SK-N-SH (cell line): ENCODE data around the gene ALDH3B1. TPM values are rescaled to one million over a fixed set of nuclear protein-coding genes. Genes with fewer than 3 reads are reported as not detected.

Experiments used
- CTCF ChIA-PET: fragments of 300-600, 350-600 bp; formaldehyde crosslinking; extraction: SDS; loops from one replicate; lab custom pipeline; 2021; lab: Yijun Ruan, JAX
- POLR2A ChIA-PET: fragments of 350-600 bp; sonication (Branson Sonifier 250); formaldehyde crosslinking; extraction: SDS; loops from one replicate; lab custom pipeline; 2020; ENCODE audit warnings: antibody characterized with exemption, inconsistent platforms; lab: Yijun Ruan, JAX
- DNase-seq: peaks from one replicate; pipeline ENCODE4 v3.0.0; 2012
- H2AFZ ChIP-seq: fragments of 200-600 bp; sonication (generic); 2 replicates; pipeline ENCODE4 v1.8.1; 2016; ENCODE audit warnings: antibody characterized with exemption, mild to moderate bottlenecking, low read depth
- H3F3A ChIP-seq: fragments of 200-600 bp; sonication (generic); replicated peaks from 2 replicates; pipeline ENCODE3; 2016; ENCODE audit warnings: antibody characterized with exemption, mild to moderate bottlenecking; ENCODE audit not compliant: insufficient read depth
- H3K27ac ChIP-seq, 2 experiments: fragments of 200-500 bp in 1 of 2; fragments of 200-600 bp in 1 of 2; sonication (Bioruptor generic) in 1 of 2; sonication (generic), shearing (Covaris generic) in 1 of 2; 2 replicates each; pipeline versions ENCODE4 v1.5.1 to v1.6.1; 2014 to 2016; ENCODE audit warnings: low read depth in 2 of 2, inconsistent platforms in 1 of 2, low read length in 1 of 2, mild to moderate bottlenecking in 1 of 2, mixed read lengths in 1 of 2
- H3K27me3 ChIP-seq: fragments of 200-600 bp; sonication (generic), shearing (Covaris generic); 2 replicates; pipeline ENCODE4 v1.6.1; 2016; ENCODE audit warnings: mixed run types; ENCODE audit not compliant: insufficient read depth
- H3K36me3 ChIP-seq, 2 experiments: fragments of 200-500 bp in 1 of 2; fragments of 200-600 bp in 1 of 2; sonication (Bioruptor generic) in 1 of 2; sonication (generic) in 1 of 2; replicated peaks in 1 of 2; 2 replicates each; pipeline versions ENCODE3 to v1.5.1; 2014 to 2016; ENCODE audit warnings: low read length in 1 of 2, mild to moderate bottlenecking in 1 of 2; ENCODE audit not compliant: insufficient read depth in 2 of 2, control insufficient read depth in 1 of 2
- H3K4me1 ChIP-seq, 2 experiments: fragments of 200-500 bp in 1 of 2; fragments of 200-600 bp in 1 of 2; sonication (Bioruptor generic) in 1 of 2; sonication (generic), shearing (Covaris generic) in 1 of 2; 2 replicates each; pipeline versions ENCODE4 v1.5.1 to v1.6.1; 2014 to 2016; ENCODE audit warnings: low read depth in 1 of 2, low read length in 1 of 2, mixed run types in 1 of 2; ENCODE audit not compliant: insufficient read depth in 2 of 2, control insufficient read depth in 1 of 2
- H3K4me2 ChIP-seq: fragments of 200-600 bp; sonication (generic), shearing (Covaris generic); 2 replicates; pipeline ENCODE4 v1.6.1; 2017; ENCODE audit warnings: mixed run types
- H3K4me3 ChIP-seq, 2 experiments: fragments of 200-500 bp in 1 of 2; fragments of 200-600 bp in 1 of 2; sonication (Bioruptor generic) in 1 of 2; sonication (generic), shearing (Covaris generic) in 1 of 2; 2 replicates each; pipeline versions ENCODE4 v1.5.1 to v1.8.1; 2014 to 2016; ENCODE audit warnings: low read depth in 2 of 2, inconsistent platforms in 1 of 2, low read length in 1 of 2, mild to moderate bottlenecking in 1 of 2, mixed read lengths in 1 of 2, moderate library complexity in 1 of 2
- H3K79me2 ChIP-seq: fragments of 200-600 bp; sonication (generic); 2 replicates; pipeline ENCODE4 v1.8.1; 2017; ENCODE audit warnings: mild to moderate bottlenecking; ENCODE audit not compliant: insufficient read depth
- H3K9ac ChIP-seq: fragments of 200-600 bp; sonication (generic); 2 replicates; pipeline ENCODE4 v1.6.1; 2017; ENCODE audit warnings: mixed run types
- H3K9me2 ChIP-seq: fragments of 200-600 bp; sonication (generic); 2 replicates; pipeline ENCODE4 v1.6.1; 2017; ENCODE audit warnings: mixed run types
- H3K9me3 ChIP-seq: fragments of 200-600 bp; sonication (generic); 2 replicates; pipeline ENCODE4 v1.6.1; 2017; ENCODE audit warnings: mixed run types, mild to moderate bottlenecking, moderate library complexity
- H4K20me1 ChIP-seq: fragments of 200-600 bp; sonication (generic); 2 replicates; pipeline ENCODE4 v1.6.1; 2017; ENCODE audit warnings: mild to moderate bottlenecking, mixed run types; ENCODE audit not compliant: insufficient read depth
- ELF1 ChIP-seq: IDR thresholded peaks from 2 replicates; pipeline ENCODE4 v1.4.0; 2012
- EP300 ChIP-seq, 2 experiments: IDR thresholded peaks; 2 replicates each; pipeline versions ENCODE4 v1.4.0 to v1.6.1; 2012; ENCODE audit warnings: borderline replicate concordance in 1 of 2, low read depth in 1 of 2, low read length in 1 of 2
- FOXJ3 ChIP-seq: sonication (generic); formaldehyde crosslinking; IDR thresholded peaks from 2 replicates; pipeline ENCODE4 v1.5.1; 2020; ENCODE audit warnings: mild to moderate bottlenecking, missing genetic modification reagents
- GABPA ChIP-seq: IDR thresholded peaks from 2 replicates; pipeline ENCODE4 v1.4.0; 2012; ENCODE audit warnings: low read depth, mild to moderate bottlenecking
- GATA2 ChIP-seq: sonication (generic); formaldehyde crosslinking; IDR thresholded peaks from 2 replicates; pipeline ENCODE4 v1.5.0; 2020; ENCODE audit warnings: mild to moderate bottlenecking, missing genetic modification reagents
- NRF1 ChIP-seq: IDR thresholded peaks from 2 replicates; pipeline ENCODE4 v1.6.1; 2012; ENCODE audit warnings: low read depth, mild to moderate bottlenecking, low read length
- POLR2AphosphoS5 ChIP-seq: IDR thresholded peaks from 2 replicates; pipeline ENCODE4 v1.6.1; 2012; ENCODE audit warnings: low read depth, low read length
- RAD21 ChIP-seq: IDR thresholded peaks from 2 replicates; pipeline ENCODE4 v1.6.1; 2012; ENCODE audit warnings: mild to moderate bottlenecking, low read length
- RCOR1 ChIP-seq: fragments of 150-350 bp; IDR thresholded peaks from 2 replicates; pipeline ENCODE4 v1.6.1; 2017; ENCODE audit warnings: antibody characterized with exemption, low read length
- RXRA ChIP-seq: IDR thresholded peaks from 2 replicates; pipeline ENCODE4 v1.4.0; 2012; ENCODE audit warnings: low read depth, mild to moderate bottlenecking, borderline replicate concordance
- SIN3A ChIP-seq: IDR thresholded peaks from 2 replicates; pipeline ENCODE4 v1.6.1; 2012; ENCODE audit warnings: low read depth, mild to moderate bottlenecking, low read length, moderate library complexity, borderline replicate concordance
- SMC3 ChIP-seq: IDR thresholded peaks from 2 replicates; pipeline ENCODE4 v1.6.1; 2012; ENCODE audit warnings: low read depth, low read length, improper control_type of control experiment
- TCF12 ChIP-seq: IDR thresholded peaks from 2 replicates; pipeline ENCODE4 v1.4.0; 2012
- YY1 ChIP-seq: IDR thresholded peaks from 2 replicates; pipeline ENCODE4 v1.4.0; 2012; ENCODE audit warnings: low read depth, mild to moderate bottlenecking
- WGBS: methylation state at CpG from one replicate; pipeline ENCODE4 v1.1.6; 2017; ENCODE audit warnings: low lambda C conversion rate; 5-methylcytosine and 5-hydroxymethylcytosine counted together
- polyA plus RNA-seq, 3 experiments: library from polyadenylated mRNA; depleted of rRNA; stranded (reverse); fragments of >200 nt; gene quantifications; 2 replicates each; pipeline ENCODE4 v1.2.3, GENCODE V29; 2012
- TF ChIP-seq, protein P1 (sequence below): IDR thresholded peaks from 2 replicates; pipeline ENCODE4 v1.4.0; 2012; ENCODE audit warnings: low read depth, borderline replicate concordance
- TF ChIP-seq, protein P2 (sequence below): fragments of 150-350 bp; IDR thresholded peaks from 2 replicates; pipeline ENCODE4 v1.6.1; 2016; ENCODE audit warnings: mild to moderate bottlenecking, low read depth, low read length
- TF ChIP-seq, protein P3 (sequence below): fragments of 150-350 bp; IDR thresholded peaks from 2 replicates; pipeline ENCODE4 v1.6.1; 2017; ENCODE audit warnings: antibody characterized with exemption, low read length, low read depth, borderline replicate concordance

The ALDH3B1 gene
- polyA plus RNA-seq, 1 of the 3 experiments (the other 2 are of a cell fraction): 14.9 TPM

GRCh38 chr11:68065841-68066240 lies 55.7 kb downstream of the ALDH3B1 start (continued):
- TF ChIP-seq TCF12: no peak

GRCh38 chr11:68066742-68067141 lies 56.6 kb downstream of the ALDH3B1 start:
- Histone ChIP-seq H3K4me3 (no peak overlapping the region), H3K9ac (no peak overlapping the region), H3K36me3 (peaks cover 32 to 44% of the 10 kb centered on the region in 2 experiments), H3K27me3 (no peaks in the 10 kb centered on the region), H3F3A (no peaks in the 10 kb centered on the region), H3K27ac (no peak overlapping the region), H3K9me2 (no peaks in the 10 kb centered on the region), H3K79me2 (no peaks in the 10 kb centered on the region), H3K9me3 (no peaks in the 10 kb centered on the region), H3K4me2 (no peak overlapping the region), H3K4me1 (no peaks in the 10 kb centered on the region), H4K20me1 (no peaks in the 10 kb centered on the region), H2AFZ (no peak overlapping the region)
- ChIA-PET CTCF (no interaction called here), POLR2A (no interaction called here)
- TF ChIP-seq GATA2 (CRISPR knock-in tag) (no peak), FOXJ3 (no peak), YY1 (no peak), RXRA (no peak), RCOR1 (no peak), TCF12 (no peak), SMC3 (no peak), SIN3A (no peak), RAD21 (no peak), POLR2AphosphoS5 (no peak), NRF1 (no peak), GABPA (no peak), EP300 (IDR thresholded peaks at IDR 0.05; ENCODE audit: borderline replicate concordance in 1 of 2, low read depth in 1 of 2, low read length in 1 of 2) (no peak), ELF1 (no peak)
- TF ChIP-seq, protein P1, sequence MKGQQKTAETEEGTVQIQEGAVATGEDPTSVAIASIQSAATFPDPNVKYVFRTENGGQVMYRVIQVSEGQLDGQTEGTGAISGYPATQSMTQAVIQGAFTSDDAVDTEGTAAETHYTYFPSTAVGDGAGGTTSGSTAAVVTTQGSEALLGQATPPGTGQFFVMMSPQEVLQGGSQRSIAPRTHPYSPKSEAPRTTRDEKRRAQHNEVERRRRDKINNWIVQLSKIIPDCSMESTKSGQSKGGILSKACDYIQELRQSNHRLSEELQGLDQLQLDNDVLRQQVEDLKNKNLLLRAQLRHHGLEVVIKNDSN: no peak
- TF ChIP-seq, protein P2, sequence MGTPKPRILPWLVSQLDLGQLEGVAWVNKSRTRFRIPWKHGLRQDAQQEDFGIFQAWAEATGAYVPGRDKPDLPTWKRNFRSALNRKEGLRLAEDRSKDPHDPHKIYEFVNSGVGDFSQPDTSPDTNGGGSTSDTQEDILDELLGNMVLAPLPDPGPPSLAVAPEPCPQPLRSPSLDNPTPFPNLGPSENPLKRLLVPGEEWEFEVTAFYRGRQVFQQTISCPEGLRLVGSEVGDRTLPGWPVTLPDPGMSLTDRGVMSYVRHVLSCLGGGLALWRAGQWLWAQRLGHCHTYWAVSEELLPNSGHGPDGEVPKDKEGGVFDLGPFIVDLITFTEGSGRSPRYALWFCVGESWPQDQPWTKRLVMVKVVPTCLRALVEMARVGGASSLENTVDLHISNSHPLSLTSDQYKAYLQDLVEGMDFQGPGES: no peak
- TF ChIP-seq, protein P3, sequence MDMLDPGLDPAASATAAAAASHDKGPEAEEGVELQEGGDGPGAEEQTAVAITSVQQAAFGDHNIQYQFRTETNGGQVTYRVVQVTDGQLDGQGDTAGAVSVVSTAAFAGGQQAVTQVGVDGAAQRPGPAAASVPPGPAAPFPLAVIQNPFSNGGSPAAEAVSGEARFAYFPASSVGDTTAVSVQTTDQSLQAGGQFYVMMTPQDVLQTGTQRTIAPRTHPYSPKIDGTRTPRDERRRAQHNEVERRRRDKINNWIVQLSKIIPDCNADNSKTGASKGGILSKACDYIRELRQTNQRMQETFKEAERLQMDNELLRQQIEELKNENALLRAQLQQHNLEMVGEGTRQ: no peak
- WGBS: no CpG with 5 or more reads among the region's 3 CpGs
- no peak for DNase-seq
